ENCODE data around the gene ARHGEF37. TPM values are rescaled to one million over a fixed set of nuclear protein-coding genes. Genes with fewer than 3 reads are reported as not detected.

ARHGEF37 gene
- total and polyA plus RNA-seq, 4 donors: 0.71 to 6.1 (median 2.7) TPM

DNA sequence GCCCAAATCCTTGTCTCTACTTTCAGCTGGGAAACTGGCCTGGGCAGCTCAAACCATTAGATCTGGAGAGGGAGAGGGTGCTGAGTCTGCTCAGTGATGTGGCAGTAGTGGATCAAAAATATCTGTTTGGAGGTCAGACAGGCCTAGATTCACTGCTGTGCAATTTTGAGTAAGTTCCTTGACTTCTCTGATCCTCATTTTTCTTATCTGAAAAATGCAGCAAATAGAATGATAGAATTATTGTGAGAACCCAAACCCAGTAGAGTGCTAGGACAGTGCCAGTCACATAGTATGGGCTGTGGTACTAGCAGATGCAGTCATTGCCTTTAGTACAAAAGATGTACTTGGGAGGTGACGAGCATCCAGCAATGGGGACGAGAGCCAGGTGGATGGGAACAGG is 50.2 kb downstream of the ARHGEF37 start (continued):
- TF ChIP-seq GABPA (IDR thresholded peaks at IDR 0.05 in 1 of 2, conservative IDR thresholded peaks at IDR 0.05 in 1 of 2) (no peak), YY1 (IDR thresholded peaks at IDR 0.05) (no peak), JUND (IDR thresholded peaks at IDR 0.05) (no peak), TAF1 (conservative IDR thresholded peaks at IDR 0.05) (no peak)
- TF ChIP-seq, protein P1, sequence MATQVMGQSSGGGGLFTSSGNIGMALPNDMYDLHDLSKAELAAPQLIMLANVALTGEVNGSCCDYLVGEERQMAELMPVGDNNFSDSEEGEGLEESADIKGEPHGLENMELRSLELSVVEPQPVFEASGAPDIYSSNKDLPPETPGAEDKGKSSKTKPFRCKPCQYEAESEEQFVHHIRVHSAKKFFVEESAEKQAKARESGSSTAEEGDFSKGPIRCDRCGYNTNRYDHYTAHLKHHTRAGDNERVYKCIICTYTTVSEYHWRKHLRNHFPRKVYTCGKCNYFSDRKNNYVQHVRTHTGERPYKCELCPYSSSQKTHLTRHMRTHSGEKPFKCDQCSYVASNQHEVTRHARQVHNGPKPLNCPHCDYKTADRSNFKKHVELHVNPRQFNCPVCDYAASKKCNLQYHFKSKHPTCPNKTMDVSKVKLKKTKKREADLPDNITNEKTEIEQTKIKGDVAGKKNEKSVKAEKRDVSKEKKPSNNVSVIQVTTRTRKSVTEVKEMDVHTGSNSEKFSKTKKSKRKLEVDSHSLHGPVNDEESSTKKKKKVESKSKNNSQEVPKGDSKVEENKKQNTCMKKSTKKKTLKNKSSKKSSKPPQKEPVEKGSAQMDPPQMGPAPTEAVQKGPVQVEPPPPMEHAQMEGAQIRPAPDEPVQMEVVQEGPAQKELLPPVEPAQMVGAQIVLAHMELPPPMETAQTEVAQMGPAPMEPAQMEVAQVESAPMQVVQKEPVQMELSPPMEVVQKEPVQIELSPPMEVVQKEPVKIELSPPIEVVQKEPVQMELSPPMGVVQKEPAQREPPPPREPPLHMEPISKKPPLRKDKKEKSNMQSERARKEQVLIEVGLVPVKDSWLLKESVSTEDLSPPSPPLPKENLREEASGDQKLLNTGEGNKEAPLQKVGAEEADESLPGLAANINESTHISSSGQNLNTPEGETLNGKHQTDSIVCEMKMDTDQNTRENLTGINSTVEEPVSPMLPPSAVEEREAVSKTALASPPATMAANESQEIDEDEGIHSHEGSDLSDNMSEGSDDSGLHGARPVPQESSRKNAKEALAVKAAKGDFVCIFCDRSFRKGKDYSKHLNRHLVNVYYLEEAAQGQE (IDR thresholded peaks at IDR 0.05): no peak

- Histone ChIP-seq H3K9me3 (ENCODE audit: control insufficient read depth in 4 of 4, low read length in 3 of 4) (no peaks in the 10 kb centered on the region), H3K27ac (ENCODE audit: low read depth in 1 of 2, low read length in 2 of 2) (no peak overlapping the region), H3K27me3 (ENCODE audit: control insufficient read depth in 4 of 4, insufficient read depth in 4 of 4, low read length in 3 of 4) (no peaks in the 10 kb centered on the region), H3K4me3 (ENCODE audit: low read depth in 1 of 3, low read length in 3 of 3) (no peak overlapping the region), H3K36me3 (ENCODE audit: control insufficient read depth in 4 of 4, insufficient read depth in 3 of 4, low read depth in 1 of 4, low read length in 3 of 4) (peaks cover 0 to 2% (median 0%) of the 10 kb centered on the region in 4 donors), H3K9ac (ENCODE audit: low read depth in 1 of 2, low read length in 2 of 2) (no peak overlapping the region), H3K4me1 (ENCODE audit: control insufficient read depth in 4 of 4, insufficient read depth in 4 of 4, low read length in 3 of 4) (peaks cover 0 to 3% (median 2%) of the 10 kb centered on the region in 4 donors)
- WGBS: 75% methylated on average over 12 of the region's 12 CpGs
- DNase-seq (ENCODE audit: low spot score): no peak
- TF ChIP-seq, protein P2, sequence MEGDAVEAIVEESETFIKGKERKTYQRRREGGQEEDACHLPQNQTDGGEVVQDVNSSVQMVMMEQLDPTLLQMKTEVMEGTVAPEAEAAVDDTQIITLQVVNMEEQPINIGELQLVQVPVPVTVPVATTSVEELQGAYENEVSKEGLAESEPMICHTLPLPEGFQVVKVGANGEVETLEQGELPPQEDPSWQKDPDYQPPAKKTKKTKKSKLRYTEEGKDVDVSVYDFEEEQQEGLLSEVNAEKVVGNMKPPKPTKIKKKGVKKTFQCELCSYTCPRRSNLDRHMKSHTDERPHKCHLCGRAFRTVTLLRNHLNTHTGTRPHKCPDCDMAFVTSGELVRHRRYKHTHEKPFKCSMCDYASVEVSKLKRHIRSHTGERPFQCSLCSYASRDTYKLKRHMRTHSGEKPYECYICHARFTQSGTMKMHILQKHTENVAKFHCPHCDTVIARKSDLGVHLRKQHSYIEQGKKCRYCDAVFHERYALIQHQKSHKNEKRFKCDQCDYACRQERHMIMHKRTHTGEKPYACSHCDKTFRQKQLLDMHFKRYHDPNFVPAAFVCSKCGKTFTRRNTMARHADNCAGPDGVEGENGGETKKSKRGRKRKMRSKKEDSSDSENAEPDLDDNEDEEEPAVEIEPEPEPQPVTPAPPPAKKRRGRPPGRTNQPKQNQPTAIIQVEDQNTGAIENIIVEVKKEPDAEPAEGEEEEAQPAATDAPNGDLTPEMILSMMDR (IDR thresholded peaks at IDR 0.05; ENCODE audit: low read depth, low read length, missing input control): no peak
- TF ChIP-seq, protein P1 (IDR thresholded peaks at IDR 0.05): no peak
- TF ChIP-seq FOXA2 (IDR thresholded peaks at IDR 0.05): no peak
- TF ChIP-seq RXRA (IDR thresholded peaks at IDR 0.05): no peak
- no peak for TF ChIP-seq HNF4A (conservative IDR thresholded peaks at IDR 0.05)
Measured at GRCh38 chr5:149632311-149633251, 51.3 kb downstream of the ARHGEF37 start.

Data from liver (tissue), 9 donors.